Loucy (cell line): ENCODE measurements around the gene PTPRN2.
"Not testable (repeated sequence)": the region's sequence is repeated elsewhere in the genome, so short reads cannot be mapped to it uniquely, and the experiment has no call there.

Experiments used
- H2AFZ ChIP-seq: fragments of 200-600 bp; sonication (generic); 2 replicates; pipeline ENCODE4 v1.6.0; 2016; ENCODE audit warnings: antibody characterized with exemption, mild to moderate bottlenecking, low read length, moderate library complexity
- H3F3A ChIP-seq: fragments of 200-600 bp; 2 replicates; pipeline ENCODE4 v1.6.0; 2016; ENCODE audit warnings: antibody characterized with exemption, low read depth, mild to moderate bottlenecking
- H3K27me3 ChIP-seq: fragments of 200-600 bp; sonication (generic); 2 replicates; pipeline ENCODE4 v1.6.1; 2014; ENCODE audit warnings: low read length, mild to moderate bottlenecking; ENCODE audit not compliant: insufficient read depth, poor library complexity, severe bottlenecking
- H3K36me3 ChIP-seq: fragments of 200-600 bp; sonication (generic); 2 replicates; pipeline ENCODE4 v1.6.1; 2016; ENCODE audit warnings: low read length; ENCODE audit not compliant: insufficient read depth
- H3K4me1 ChIP-seq: fragments of 200-600 bp; sonication (generic); 2 replicates; pipeline ENCODE4 v1.5.1; 2014; ENCODE audit warnings: low read length, mild to moderate bottlenecking; ENCODE audit not compliant: insufficient read depth, poor library complexity, severe bottlenecking
- H3K4me2 ChIP-seq: fragments of 200-600 bp; sonication (generic); 2 replicates; pipeline ENCODE4 v1.6.0; 2014; ENCODE audit warnings: antibody characterized with exemption, low read length, low read depth, mild to moderate bottlenecking; ENCODE audit not compliant: poor library complexity, severe bottlenecking
- H3K4me3 ChIP-seq: fragments of 200-600 bp; sonication (generic); 2 replicates; pipeline ENCODE4 v1.5.1; 2014; ENCODE audit warnings: low read length, mild to moderate bottlenecking, mixed read lengths; ENCODE audit not compliant: poor library complexity, severe bottlenecking
- H3K79me2 ChIP-seq: fragments of 200-600 bp; sonication (generic); 2 replicates; pipeline ENCODE4 v1.6.1; 2014; ENCODE audit warnings: low read length; ENCODE audit not compliant: insufficient read depth
- H3K9ac ChIP-seq: fragments of 200-600 bp; sonication (generic); 2 replicates; pipeline ENCODE4 v1.6.0; 2014; ENCODE audit warnings: mild to moderate bottlenecking, low read depth, low read length, moderate library complexity; ENCODE audit not compliant: poor library complexity, severe bottlenecking
- H3K9me2 ChIP-seq: fragments of 200-600 bp; sonication (generic); replicated peaks from 2 replicates; pipeline ENCODE4 v1.6.1; 2016; ENCODE audit warnings: low read depth, low read length, mixed read lengths
- H3K9me3 ChIP-seq: fragments of 200-600 bp; sonication (generic); 2 replicates; pipeline ENCODE4 v1.6.1; 2014; ENCODE audit warnings: mild to moderate bottlenecking, antibody characterized with exemption, low read length, low read depth; ENCODE audit not compliant: insufficient read depth
- H4K20me1 ChIP-seq: fragments of 200-600 bp; sonication (generic); 2 replicates; pipeline ENCODE4 v1.6.0; 2014; ENCODE audit warnings: antibody characterized with exemption, low read length, mild to moderate bottlenecking; ENCODE audit not compliant: insufficient read depth, poor library complexity, severe bottlenecking
- EZH2phosphoT487 ChIP-seq: fragments of 200-600 bp; IDR thresholded peaks from 2 replicates; pipeline ENCODE4 v1.6.1; 2018; ENCODE audit warnings: antibody characterized with exemption, mild to moderate bottlenecking, moderate library complexity, borderline replicate concordance
- TF ChIP-seq, protein P1 (sequence below): fragments of 200-600 bp; sonication (generic); conservative IDR thresholded peaks from 2 replicates; pipeline ENCODE4 v1.5.1; 2014; ENCODE audit warnings: mild to moderate bottlenecking, antibody characterized with exemption, low read length

PTPRN2 gene

DNA sequence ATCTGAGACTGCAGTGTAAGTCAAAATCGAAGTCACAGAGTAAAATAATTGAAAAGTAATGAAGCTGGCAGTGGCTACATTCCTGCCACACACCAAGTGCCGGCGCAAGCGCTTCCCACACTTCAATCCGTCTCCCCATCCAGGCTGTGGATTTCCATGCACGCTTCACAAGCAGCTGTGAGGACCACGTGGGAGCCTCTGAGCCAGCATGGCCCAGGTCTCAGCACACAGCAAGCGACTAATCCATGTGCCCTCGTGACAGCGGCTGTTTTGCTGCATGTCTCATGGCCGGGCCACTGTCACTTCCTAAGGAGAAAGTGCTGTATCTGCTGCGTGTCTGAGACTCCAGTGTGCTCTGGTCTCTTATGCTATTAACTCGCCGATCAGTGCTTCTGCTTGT, 683.9 kb downstream of the PTPRN2 start:
- H3K4me2 ChIP-seq, result no peak overlapping the region
- H3K79me2 ChIP-seq, result no peaks in the 10 kb centered on the region
- H3K36me3 ChIP-seq, result no peaks in the 10 kb centered on the region
- H3K9ac ChIP-seq, result no peak overlapping the region
- TF ChIP-seq EZH2phosphoT487, result no peak
- TF ChIP-seq, protein P1, sequence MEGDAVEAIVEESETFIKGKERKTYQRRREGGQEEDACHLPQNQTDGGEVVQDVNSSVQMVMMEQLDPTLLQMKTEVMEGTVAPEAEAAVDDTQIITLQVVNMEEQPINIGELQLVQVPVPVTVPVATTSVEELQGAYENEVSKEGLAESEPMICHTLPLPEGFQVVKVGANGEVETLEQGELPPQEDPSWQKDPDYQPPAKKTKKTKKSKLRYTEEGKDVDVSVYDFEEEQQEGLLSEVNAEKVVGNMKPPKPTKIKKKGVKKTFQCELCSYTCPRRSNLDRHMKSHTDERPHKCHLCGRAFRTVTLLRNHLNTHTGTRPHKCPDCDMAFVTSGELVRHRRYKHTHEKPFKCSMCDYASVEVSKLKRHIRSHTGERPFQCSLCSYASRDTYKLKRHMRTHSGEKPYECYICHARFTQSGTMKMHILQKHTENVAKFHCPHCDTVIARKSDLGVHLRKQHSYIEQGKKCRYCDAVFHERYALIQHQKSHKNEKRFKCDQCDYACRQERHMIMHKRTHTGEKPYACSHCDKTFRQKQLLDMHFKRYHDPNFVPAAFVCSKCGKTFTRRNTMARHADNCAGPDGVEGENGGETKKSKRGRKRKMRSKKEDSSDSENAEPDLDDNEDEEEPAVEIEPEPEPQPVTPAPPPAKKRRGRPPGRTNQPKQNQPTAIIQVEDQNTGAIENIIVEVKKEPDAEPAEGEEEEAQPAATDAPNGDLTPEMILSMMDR, result no peak
- no peaks in the 10 kb centered on the region for H3K9me2 ChIP-seq
- H4K20me1 ChIP-seq, result no peaks in the 10 kb centered on the region
- H3F3A ChIP-seq, result no peaks in the 10 kb centered on the region
- H3K4me3 ChIP-seq, result no peak overlapping the region
- H3K27me3 ChIP-seq, result no peaks in the 10 kb centered on the region
- H3K4me1 ChIP-seq, result no peaks in the 10 kb centered on the region
- no peak overlapping the region for H2AFZ ChIP-seq
- peaks cover 3% of the 10 kb centered on the region; the same call in 1 of the 2 replicates for H3K9me3 ChIP-seq

DNA sequence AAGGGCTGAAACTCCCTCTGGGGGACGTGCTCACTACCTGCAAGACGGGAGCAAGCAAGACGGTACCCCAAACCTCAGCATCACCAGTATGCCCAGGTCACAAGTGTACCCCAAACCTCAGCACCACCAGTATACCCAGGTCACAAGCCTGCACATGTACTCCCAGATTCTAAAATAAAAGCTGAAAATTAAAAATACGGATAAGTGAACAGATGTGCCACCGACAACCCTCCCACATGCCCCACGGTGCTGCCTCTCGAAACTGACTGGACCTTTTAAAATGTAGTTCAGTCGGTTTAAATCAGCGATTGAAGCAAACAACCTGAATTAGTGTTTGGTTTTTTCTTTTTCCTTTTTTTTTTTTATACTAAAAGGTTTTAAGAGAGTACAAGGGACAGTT, 684.3 kb downstream of the PTPRN2 start:
- H3K4me1 ChIP-seq, result no peaks in the 10 kb centered on the region
- TF ChIP-seq, protein P1, result no peak
- no peak for TF ChIP-seq EZH2phosphoT487
- H3K9ac ChIP-seq, result no peak overlapping the region
- no peak overlapping the region for H3K4me3 ChIP-seq
- H3K9me3 ChIP-seq, result peaks cover 3% of the 10 kb centered on the region; the same call in 1 of the 2 replicates
- H3K79me2 ChIP-seq, result no peaks in the 10 kb centered on the region
- H2AFZ ChIP-seq, result no peak overlapping the region
- H3K4me2 ChIP-seq, result no peak overlapping the region
- no peaks in the 10 kb centered on the region for H3K27me3 ChIP-seq
- no peaks in the 10 kb centered on the region for H3K36me3 ChIP-seq
- H3K9me2 ChIP-seq, result no peaks in the 10 kb centered on the region
- H3F3A ChIP-seq, result no peaks in the 10 kb centered on the region
- H4K20me1 ChIP-seq, result no peaks in the 10 kb centered on the region

DNA sequence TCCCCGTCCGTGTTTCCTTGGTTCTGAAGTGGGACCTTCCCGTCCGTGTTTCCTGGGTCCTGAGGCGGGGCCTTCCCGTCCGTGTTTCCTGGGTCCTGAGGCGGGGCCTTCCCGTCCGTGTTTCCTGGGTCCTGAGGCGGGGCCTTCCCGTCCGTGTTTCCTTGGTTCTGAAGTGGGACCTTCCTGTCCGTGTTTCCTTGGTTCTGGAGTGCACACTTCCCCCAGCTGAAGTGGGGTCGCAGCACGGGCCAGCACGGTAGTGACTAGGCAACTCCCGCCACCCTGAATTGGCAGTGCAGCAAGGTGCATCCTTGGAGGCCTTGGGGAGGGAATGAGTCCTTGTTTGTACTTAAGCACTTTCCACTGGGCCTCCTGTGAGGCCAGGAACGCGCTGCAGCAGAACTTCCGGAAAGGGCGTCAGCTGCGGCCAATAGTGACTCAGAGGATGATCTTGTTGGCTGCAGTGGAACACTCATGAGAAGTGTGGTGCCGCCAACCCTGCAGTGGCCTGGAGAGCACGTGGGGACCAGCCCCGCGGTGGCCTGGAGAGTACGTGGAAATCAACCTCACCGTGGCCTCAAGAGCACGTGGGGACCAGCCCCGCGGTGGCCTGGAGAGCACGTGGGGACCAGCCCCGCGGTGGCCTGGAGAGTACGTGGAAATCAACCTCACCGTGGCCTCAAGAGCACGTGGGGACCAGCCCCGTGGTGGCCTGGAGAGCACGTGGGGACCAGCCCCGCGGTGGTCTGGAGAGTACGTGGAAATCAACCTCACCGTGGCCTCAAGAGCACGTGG, 685.6 kb downstream of the PTPRN2 start:
- H3K4me1 ChIP-seq, H3K9me2 ChIP-seq, H4K20me1 ChIP-seq, H3K27me3 ChIP-seq, H3K36me3 ChIP-seq, H3F3A ChIP-seq, H3K79me2 ChIP-seq, H3K9me3 ChIP-seq, H3K9ac ChIP-seq, H3K4me3 ChIP-seq, H3K4me2 ChIP-seq, H2AFZ ChIP-seq: not testable (repeated sequence)

DNA sequence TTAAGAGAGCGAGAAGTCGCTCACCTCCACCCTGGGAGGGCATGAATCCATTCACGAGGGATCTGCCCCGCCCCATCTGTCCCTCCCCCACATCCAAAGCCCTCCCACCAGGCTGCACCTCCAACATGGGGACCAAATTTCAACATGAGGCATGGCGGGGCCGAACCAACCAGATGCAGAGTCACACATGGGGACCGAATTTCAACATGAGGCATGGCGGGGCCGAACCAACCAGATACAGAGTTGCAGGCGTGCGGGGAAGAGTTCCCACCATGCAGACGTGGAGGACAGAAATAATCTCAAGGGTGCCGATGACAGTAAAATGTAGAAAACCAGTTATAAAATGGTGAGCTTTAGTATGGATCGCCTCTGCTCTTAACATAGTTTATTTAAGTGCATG, 686.5 kb downstream of the PTPRN2 start:
- TF ChIP-seq, protein P1, result no peak
- no peak for TF ChIP-seq EZH2phosphoT487

More for the DNA sequence above, 686.5 kb downstream of the PTPRN2 start:
- no peaks in the 10 kb centered on the region for H3K9me2 ChIP-seq
- H4K20me1 ChIP-seq, result no peaks in the 10 kb centered on the region
- no peaks in the 10 kb centered on the region for H3K27me3 ChIP-seq
- H3K4me2 ChIP-seq, result no peak overlapping the region
- H3K4me3 ChIP-seq, result no peak overlapping the region
- H3K79me2 ChIP-seq, result no peaks in the 10 kb centered on the region
- no peak overlapping the region for H3K9ac ChIP-seq
- no peaks in the 10 kb centered on the region for H3K4me1 ChIP-seq
- no peaks in the 10 kb centered on the region for H3K36me3 ChIP-seq
- no peak overlapping the region for H2AFZ ChIP-seq
- H3K9me3 ChIP-seq, result peaks cover 3% of the 10 kb centered on the region; the same call in 1 of the 2 replicates
- H3F3A ChIP-seq, result no peaks in the 10 kb centered on the region
